HepG2 (cell line): ENCODE measurements around the gene EMILIN1. TPM values are rescaled to one million over a fixed set of nuclear protein-coding genes. Genes with fewer than 3 reads are reported as not detected.

Source experiments
- AGO1 ChIP-seq: fragments of 200-400 bp; formaldehyde crosslinking; IDR thresholded peaks from 2 replicates; pipeline ENCODE4 v1.6.1; 2017; ENCODE audit warnings: mild to moderate bottlenecking, low read depth, low read length, moderate library complexity; ENCODE audit not compliant: poor library complexity, severe bottlenecking
- ARID5B ChIP-seq: IDR thresholded peaks from 2 replicates; pipeline ENCODE4 v1.4.0; 2020; ENCODE audit warnings: mild to moderate bottlenecking, missing genetic modification reagents
- CREB3 ChIP-seq: sonication (generic); formaldehyde crosslinking; IDR thresholded peaks from 2 replicates; pipeline ENCODE4 v1.5.0; 2020; ENCODE audit warnings: missing genetic modification reagents
- GPBP1L1 ChIP-seq: sonication (generic); formaldehyde crosslinking; IDR thresholded peaks from 2 replicates; pipeline ENCODE4 v1.5.0; 2020; ENCODE audit warnings: mild to moderate bottlenecking, missing genetic modification reagents
- NR0B2 ChIP-seq: sonication (generic); formaldehyde crosslinking; IDR thresholded peaks from 2 replicates; pipeline ENCODE4 v1.4.0; 2020; ENCODE audit warnings: mild to moderate bottlenecking, missing genetic modification reagents
- RAD51 ChIP-seq: fragments of 450-650 bp; IDR thresholded peaks from 2 replicates; pipeline ENCODE4 v1.6.1; 2016; ENCODE audit warnings: borderline replicate concordance
- TSC22D2 ChIP-seq: sonication (generic); formaldehyde crosslinking; IDR thresholded peaks from 2 replicates; pipeline ENCODE4 v1.5.1; 2020; ENCODE audit warnings: missing genetic modification reagents, mild to moderate bottlenecking, borderline replicate concordance
- USF2 ChIP-seq, 2 experiments: sonication (generic) in 1 of 2; formaldehyde crosslinking in 1 of 2; IDR thresholded peaks; 2 replicates each; pipeline versions ENCODE4 v1.5.1 to v1.6.1; 2011 to 2020; ENCODE audit warnings: borderline replicate concordance in 1 of 2, low read depth in 1 of 2, low read length in 1 of 2, mild to moderate bottlenecking in 1 of 2, missing genetic modification reagents in 1 of 2, moderate library complexity in 1 of 2
- ZNF646 ChIP-seq: sonication (generic); formaldehyde crosslinking; IDR thresholded peaks from 2 replicates; pipeline ENCODE4 v1.9.0; 2021; ENCODE audit warnings: mild to moderate bottlenecking, missing genetic modification reagents
- polyA plus RNA-seq, 8 experiments: library from polyadenylated mRNA; depleted of rRNA in 3 of 8; stranded (reverse) in 7 of 8; unstranded in 1 of 8; fragments of >200 nt; fragmentation: Illumina TruSeq in 4 of 8; extraction: Trizol in 4 of 8; gene quantifications; 2 replicates each; pipeline versions ENCODE4 v1.2.1 to v1.2.3, GENCODE V29; 2011 to 2016; ENCODE audit warnings: low read depth in 4 of 8, missing spikeins in 1 of 8, mixed read lengths in 1 of 8; ENCODE audit not compliant: insufficient read depth in 1 of 8
- total RNA-seq, 5 experiments: library from RNA; depleted of rRNA; stranded (reverse); fragments of >200 nt; fragmentation: Illumina TruSeq; extraction: Trizol; gene quantifications; 2 replicates each; pipeline ENCODE4 v1.2.3, GENCODE V29; 2016; ENCODE audit warnings: low read depth in 1 of 5

EMILIN1 gene
- total and polyA plus RNA-seq, 2 of the 13 experiments (the other 11 are each of a cell fraction or from before 2014, with no cell fraction given) = 8.1 to 9.7 TPM

- peak; percentile 96 for TF ChIP-seq ARID5B (CRISPR knock-in tag)
- TF ChIP-seq AGO1 = peak; percentile 53
- no peak for TF ChIP-seq GPBP1L1
- no peak for TF ChIP-seq USF2 (IDR thresholded peaks at IDR 0.05; ENCODE audit: low read depth, low read length)
- TF ChIP-seq USF2 (CRISPR knock-in tag; IDR thresholded peaks at IDR 0.05; ENCODE audit: borderline replicate concordance) = 0 out of 2 replicates have a peak, but pooled peaks have one; percentile 43
- TF ChIP-seq CREB3 (CRISPR knock-in tag) = peak; percentile 69; the same call in 1 of the 2 replicates
- no peak for TF ChIP-seq ZNF646
- TF ChIP-seq RAD51 = no peak
- TF ChIP-seq TSC22D2 (CRISPR knock-in tag) = 0 out of 2 replicates have a peak, but pooled peaks have one; percentile 69
- peak; percentile 56; the same call in 1 of the 2 replicates for TF ChIP-seq NR0B2 (CRISPR knock-in tag)
Measured at GRCh38 chr2:27095745-27096651, 17.6 kb downstream of the EMILIN1 start (continued).
